ENCODE data around the gene PRKAR2B.

The PRKAR2B gene

DNA sequence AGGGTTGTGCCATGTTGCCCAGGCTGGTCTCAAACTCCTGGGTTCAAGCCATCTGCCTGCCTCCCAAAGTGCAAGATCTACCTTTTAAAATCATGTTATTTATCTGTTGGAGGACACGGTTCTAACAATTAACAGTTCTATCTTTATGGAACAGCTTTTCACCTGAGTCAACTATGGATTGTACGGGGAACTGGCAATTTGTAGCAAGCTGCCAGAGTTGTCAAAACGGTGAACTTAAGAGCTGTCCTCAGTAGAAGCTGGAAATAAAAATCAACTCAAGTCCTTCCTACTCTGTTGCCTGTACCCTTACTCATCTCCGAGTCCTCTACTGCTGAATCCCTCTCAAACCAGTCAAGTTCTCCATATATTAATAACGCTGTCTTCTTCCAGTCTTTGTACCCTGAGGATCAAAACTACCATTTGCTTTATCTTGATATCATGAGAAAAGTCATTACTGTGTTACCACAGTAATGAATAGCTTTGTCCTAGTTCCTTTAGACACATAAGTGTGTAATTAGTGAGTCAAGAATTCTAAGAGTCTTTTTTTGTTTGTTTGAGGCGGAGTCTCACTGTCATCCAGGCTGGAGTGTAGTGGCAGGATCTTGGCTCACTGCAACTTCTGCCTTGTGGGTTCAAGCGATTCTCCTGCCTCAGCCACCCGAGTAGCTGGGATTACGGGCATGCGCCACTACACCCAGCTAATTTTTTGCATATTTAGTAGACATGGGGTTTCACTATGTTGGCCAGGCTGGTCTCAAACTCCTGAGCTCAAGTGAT lies 152.5 kb downstream of the PRKAR2B start:
- no peak for DNase-seq

GRCh38 chr7:107201795-107202450 lies 157.4 kb downstream of the PRKAR2B start:
- no peak for DNase-seq

DNA sequence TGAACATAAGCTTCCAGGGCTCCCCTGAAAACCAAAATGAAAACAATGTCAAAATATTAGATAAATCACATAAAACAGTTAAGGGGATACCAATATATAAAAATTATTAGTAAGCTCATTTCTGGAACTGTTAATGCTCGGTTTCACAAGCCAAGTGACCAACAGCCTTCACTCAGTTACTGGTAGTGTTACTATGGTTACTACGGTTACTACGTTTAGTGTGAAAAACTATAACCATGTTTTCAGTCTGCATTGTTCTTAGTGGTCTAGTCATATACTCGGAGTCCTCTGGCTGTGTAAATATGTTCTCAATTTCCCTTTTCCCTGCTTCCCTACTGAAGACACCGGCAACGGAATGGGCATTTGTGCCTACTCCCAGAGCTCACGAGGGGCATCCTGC lies 159.1 kb downstream of the PRKAR2B start:
- no peak for DNase-seq

DNA sequence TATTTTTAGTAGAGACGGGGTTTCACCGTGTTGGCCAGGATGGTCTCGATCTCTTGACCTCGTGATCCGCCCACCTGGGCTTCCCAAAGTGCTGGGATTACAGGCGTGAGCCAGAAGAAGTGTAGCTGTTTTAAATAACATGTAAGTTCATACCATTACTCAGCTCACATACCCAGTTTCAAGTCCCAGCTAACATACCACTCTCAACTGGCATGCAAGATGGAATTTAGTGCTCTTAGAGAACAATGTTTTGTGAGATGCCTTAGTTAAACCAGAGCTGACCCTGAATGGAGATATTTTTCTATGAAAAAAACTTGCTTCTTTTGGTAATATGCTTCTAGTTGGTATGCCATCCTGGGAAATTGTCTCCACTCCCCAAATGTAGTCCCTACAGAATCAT lies 161.6 kb downstream of the PRKAR2B start:
- DNase-seq, result no peak

DNA sequence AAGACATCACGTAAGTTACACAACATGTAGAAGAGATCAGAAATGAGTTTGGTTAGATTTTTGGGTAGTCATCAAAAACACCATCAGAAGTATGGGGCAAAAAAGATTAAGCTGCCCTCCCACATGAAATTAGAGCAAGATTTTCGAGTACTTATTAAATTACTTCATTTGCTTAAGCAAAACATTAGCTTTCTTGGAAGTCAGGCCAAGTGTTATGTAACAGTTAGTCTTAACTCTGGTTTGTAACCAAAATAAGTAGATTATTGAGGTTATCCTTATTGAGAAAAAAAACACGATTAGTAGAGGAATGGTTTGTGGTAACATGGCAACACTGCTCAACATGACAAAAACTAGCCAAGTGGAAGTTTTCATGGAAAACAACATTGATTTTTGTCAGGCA lies 162.2 kb downstream of the PRKAR2B start:
- DNase-seq, result no peak

DNA sequence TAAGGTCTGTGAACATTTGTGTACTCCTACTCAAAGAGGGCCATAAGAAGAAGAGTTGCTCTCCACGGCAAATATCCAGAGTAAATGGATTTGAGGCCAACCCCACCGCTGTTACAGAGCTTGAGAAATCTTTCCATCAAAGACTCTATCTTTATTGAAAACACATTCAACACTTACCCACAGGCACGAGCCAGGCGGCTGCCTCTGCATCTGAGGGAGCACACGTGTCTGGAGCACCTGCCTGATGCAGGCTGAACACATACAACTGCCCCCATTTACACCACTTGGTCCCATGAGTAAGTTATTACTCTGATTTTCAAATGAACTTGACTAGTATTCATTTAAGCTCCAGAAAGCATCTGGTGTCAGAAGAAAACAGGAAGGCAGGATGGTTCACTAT lies 163.0 kb downstream of the PRKAR2B start:
- DNase-seq, result no peak

- no peak for DNase-seq
Observed at GRCh38 chr7:107208024-107208521, 163.6 kb downstream of the PRKAR2B start.

- no peak for DNase-seq
Observed at GRCh38 chr7:107208563-107208962, 164.1 kb downstream of the PRKAR2B start.

DNA sequence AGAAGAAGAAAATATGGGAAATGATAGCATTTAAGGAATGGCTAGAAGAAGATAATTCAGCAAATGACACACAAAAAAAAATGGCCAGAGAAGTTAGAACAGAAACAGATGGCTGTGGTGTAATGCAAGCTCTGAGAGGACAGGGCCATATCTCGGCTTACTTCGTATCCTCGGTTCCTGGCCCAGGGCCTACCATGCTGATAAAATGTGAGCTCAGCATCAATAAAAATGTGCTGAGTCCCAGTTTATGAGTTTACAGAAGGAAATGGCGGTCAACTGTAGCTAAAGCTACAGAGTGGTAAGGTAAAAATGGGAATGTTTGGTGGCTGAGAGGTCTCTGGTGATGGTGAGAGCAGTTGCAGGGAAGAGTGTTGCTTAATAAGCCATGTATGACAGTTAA lies 165.1 kb downstream of the PRKAR2B start:
- no peak for DNase-seq

GRCh38 chr7:107210400-107210799 lies 165.9 kb downstream of the PRKAR2B start:
- no peak for DNase-seq

All from amniotic stem cell (primary cell).